K562 (cell line): ENCODE data around the gene MRPS31. TPM values are rescaled to one million over a fixed set of nuclear protein-coding genes. Genes with fewer than 3 reads are reported as not detected.
A peak's percentile ranks its signal among the peaks of the same experiment; 100 is the strongest.

Source experiments
- ATAC-seq: fragments of 200-7000 bp; cut with Tn5 transposase; 3 replicates; pipeline ENCODE4 v1.9.1; 2020; ENCODE audit warnings: moderate library complexity
- BruUV-seq: library from RNA; stranded (reverse); fragments of 400-500 nt; replicated peaks from 2 replicates; lab custom pipeline; 2021; lab: Mats Ljungman, UMichigan
- CTCF ChIA-PET: fragments of 300-600 bp; formaldehyde crosslinking; extraction: SDS; loops from one replicate; lab custom pipeline; 2021; ENCODE audit warnings: low intra/inter-chr PET ratio; lab: Yijun Ruan, JAX
- POLR2A ChIA-PET: fragments of 300-600, 350-650 bp; sonication (Branson Sonifier 250); formaldehyde crosslinking; extraction: SDS; loops from one replicate; lab custom pipeline; 2021; ENCODE audit warnings: antibody characterized with exemption, inconsistent platforms; lab: Yijun Ruan, JAX
- DNase-seq, 4 experiments: peaks; one replicate each; pipeline versions ENCODE4 v3.0.0 to v3.0.0-alpha.2; 2011 to 2018; ENCODE audit warnings: low spot score in 3 of 4, mixed read lengths in 3 of 4; ENCODE audit errors: extremely low read depth in 1 of 4
- FAIRE-seq: peaks from 2 replicates; lab custom pipeline; 2011; peaks lifted over from hg19 to GRCh38; lab: Jason Lieb, UNC
- H2AFZ ChIP-seq: 2 replicates; pipeline ENCODE4 v1.6.0; 2011; ENCODE audit warnings: low read depth, low read length, control low read depth, inconsistent platforms
- H3K27ac ChIP-seq: fragments of 200-600 bp; 3 replicates; pipeline ENCODE4 v1.8.0; 2011; ENCODE audit warnings: low read depth, mild to moderate bottlenecking, control low read depth, inconsistent platforms, low read length, moderate library complexity, mixed read lengths; ENCODE audit errors: extremely low read depth
- H3K27me3 ChIP-seq, 2 experiments: fragments of 300-600 bp in 1 of 2; 2 replicates in 1 of 2; 3 replicates in 1 of 2; pipeline versions ENCODE4 v1.6.0 to v1.8.0; 2011; ENCODE audit warnings: inconsistent platforms in 2 of 2, low read length in 2 of 2, mild to moderate bottlenecking in 1 of 2, mixed read lengths in 1 of 2, moderate library complexity in 1 of 2; ENCODE audit not compliant: control insufficient read depth in 2 of 2, insufficient read depth in 2 of 2
- H3K36me3 ChIP-seq: fragments of 300-600 bp; 3 replicates; pipeline ENCODE4 v1.8.0; 2011; ENCODE audit warnings: mild to moderate bottlenecking, low read length, inconsistent platforms; ENCODE audit not compliant: control insufficient read depth, insufficient read depth
- H3K4me1 ChIP-seq, 2 experiments: fragments of 200-600 bp in 1 of 2; replicated peaks in 1 of 2; 2 replicates in 1 of 2; 3 replicates in 1 of 2; pipeline versions ENCODE4 v1.5.1 to v1.8.0; 2011; ENCODE audit warnings: inconsistent platforms in 2 of 2, low read length in 2 of 2, mild to moderate bottlenecking in 1 of 2, mixed read lengths in 1 of 2, moderate library complexity in 1 of 2; ENCODE audit not compliant: control insufficient read depth in 2 of 2, insufficient read depth in 2 of 2
- H3K4me2 ChIP-seq: 2 replicates; pipeline ENCODE4 v1.6.1; 2011; ENCODE audit warnings: low read length, control low read depth, inconsistent platforms, mixed read lengths; ENCODE audit not compliant: insufficient read depth
- H3K4me3 ChIP-seq: fragments of 200-600 bp; sonication (generic), shearing (Covaris generic); 2 replicates; pipeline ENCODE4 v1.5.1; 2016; ENCODE audit warnings: control low read depth, inconsistent platforms
- H3K79me2 ChIP-seq: fragments of 200-600 bp; 3 replicates; pipeline ENCODE4 v1.8.0; 2011; ENCODE audit warnings: low read length, inconsistent platforms; ENCODE audit not compliant: control insufficient read depth, insufficient read depth
- H3K9ac ChIP-seq, 2 experiments: 2 replicates each; pipeline versions ENCODE4 v1.6.0 to v1.6.1; 2011; ENCODE audit warnings: low read depth in 2 of 2, low read length in 2 of 2, control low read depth in 1 of 2, inconsistent platforms in 1 of 2, mild to moderate bottlenecking in 1 of 2, mixed read lengths in 1 of 2; ENCODE audit not compliant: insufficient read depth in 1 of 2
- H3K9me1 ChIP-seq: one replicate; pipeline ENCODE4 v1.6.0; 2011; ENCODE audit warnings: inconsistent platforms, mild to moderate bottlenecking, low read length, moderate library complexity; ENCODE audit not compliant: control insufficient read depth, insufficient read depth
- H3K9me3 ChIP-seq: replicated peaks from 2 replicates; pipeline ENCODE4 v1.5.1; 2011; ENCODE audit warnings: low read depth, low read length, inconsistent platforms; ENCODE audit not compliant: control insufficient read depth, insufficient read depth
- H4K20me1 ChIP-seq: replicated peaks from 2 replicates; pipeline ENCODE4 v1.6.1; 2011; ENCODE audit warnings: low read length, inconsistent platforms, mixed read lengths; ENCODE audit not compliant: control insufficient read depth, insufficient read depth
- ARNT ChIP-seq, 2 experiments: fragments of 450-650 bp; IDR thresholded peaks; 2 replicates each; pipeline ENCODE4 v1.6.1; 2016; ENCODE audit warnings: mild to moderate bottlenecking in 1 of 2
- CBX3 ChIP-seq, 2 experiments: IDR thresholded peaks; 1 replicate in 1 of 2; 2 replicates in 1 of 2; pipeline ENCODE4 v1.6.1; 2012; ENCODE audit warnings: inconsistent platforms in 2 of 2, low read length in 2 of 2, borderline replicate concordance in 1 of 2, control low read depth in 1 of 2
- EHMT2 ChIP-seq: fragments of 450-650 bp; IDR thresholded peaks from 2 replicates; pipeline ENCODE4 v1.6.1; 2018; ENCODE audit warnings: antibody characterized with exemption
- GATAD2B ChIP-seq: fragments of 450-650 bp; IDR thresholded peaks from 2 replicates; pipeline ENCODE4 v1.6.1; 2017; ENCODE audit warnings: mild to moderate bottlenecking, borderline replicate concordance
- NCOA1 ChIP-seq: fragments of 450-650 bp; IDR thresholded peaks from 2 replicates; pipeline ENCODE4 v1.6.1; 2016; ENCODE audit warnings: low read depth
- NFRKB ChIP-seq: fragments of 450-650 bp; IDR thresholded peaks from 2 replicates; pipeline ENCODE4 v1.6.1; 2016; ENCODE audit warnings: low read depth
- RAD51 ChIP-seq: fragments of 450-650 bp; IDR thresholded peaks from 2 replicates; pipeline ENCODE4 v1.7.1; 2016; ENCODE audit warnings: low read depth, mild to moderate bottlenecking, borderline replicate concordance
- RBM34 ChIP-seq: fragments of 200-400 bp; formaldehyde crosslinking; IDR thresholded peaks from 2 replicates; pipeline ENCODE4 v1.6.1; 2018; ENCODE audit warnings: low read length, borderline replicate concordance; ENCODE audit not compliant: insufficient read depth
- RHOXF2B ChIP-seq: fragments of 250-450 bp; sonication (Bioruptor Pico); conservative IDR thresholded peaks from 2 replicates; pipeline ENCODE4 v1.5.1; 2021
- ZNF232 ChIP-seq: sonication (generic); formaldehyde crosslinking; IDR thresholded peaks from 2 replicates; pipeline ENCODE4 v1.8.0; 2022; ENCODE audit warnings: mild to moderate bottlenecking, missing genetic modification reagents
- ZNF507 ChIP-seq: conservative IDR thresholded peaks from 2 replicates; pipeline ENCODE4 v1.6.1; 2017; ENCODE audit warnings: missing genetic modification characterization, missing compliant biosample characterization
- ZNF699 ChIP-seq: fragments of 250-450 bp; sonication (Bioruptor Pico); IDR thresholded peaks from 2 replicates; pipeline ENCODE4 v1.8.0; 2021; ENCODE audit warnings: mild to moderate bottlenecking, moderate library complexity; ENCODE audit not compliant: insufficient replicate concordance
- WGBS: fragments of 100-300 bp; shearing (Covaris generic); methylation state at CpG from one replicate; pipeline ENCODE4 v1.1.6; 2016; ENCODE audit warnings: low coverage, mixed read lengths; ENCODE audit not compliant: insufficient coverage; ENCODE audit errors: missing lambda C conversion rate; 5-methylcytosine and 5-hydroxymethylcytosine counted together
- in situ Hi-C: fragments of 300-500 bp; cut with MboI; formaldehyde crosslinking; loops from 4 replicates; pipeline ENCODE4 v1.15.0; 2018; ENCODE audit warnings: inconsistent platforms, mixed read lengths
- intact Hi-C: fragments of 100-400 bp; cut with micrococcal nuclease; formaldehyde crosslinking; loops from 2 replicates; pipeline ENCODE4 v1.14.2; 2022
- polyA plus RNA-seq, 8 experiments: library from polyadenylated mRNA; depleted of rRNA in 4 of 8; stranded (reverse) in 5 of 8; unstranded in 3 of 8; fragments of >200 nt; fragmentation: Nextera tagmentation in 2 of 8; fragmentation: Illumina TruSeq in 1 of 8; extraction: Ambion mirVana in 2 of 8; extraction: Trizol in 1 of 8; gene quantifications; 2 replicates each; pipeline versions ENCODE4 v1.2.1 to v1.2.3, GENCODE V29; 2011 to 2014; ENCODE audit warnings: inconsistent platforms in 1 of 8, missing spikeins in 1 of 8
- total RNA-seq, 7 experiments: library from RNA; depleted of rRNA in 6 of 7; stranded (reverse); fragments of >200 nt in 6 of 7; fragmentation: Illumina TruSeq in 2 of 7; extraction: Trizol in 2 of 7; gene quantifications; 2 replicates each; pipeline versions ENCODE4 v1.2.1 to v1.2.3, GENCODE V29; 2011 to 2021; ENCODE audit warnings: low replicate concordance in 1 of 7
- TF ChIP-seq, protein P1 (sequence below), 3 experiments: IDR thresholded peaks in 2 of 3; conservative IDR thresholded peaks in 1 of 3; 2 replicates each; pipeline ENCODE4 v1.5.1; 2011 to 2012; ENCODE audit warnings: low read length in 3 of 3, mild to moderate bottlenecking in 3 of 3, control low read depth in 2 of 3, improper control_type of control experiment in 1 of 3, inconsistent platforms in 1 of 3, low read depth in 1 of 3, mixed read lengths in 1 of 3, moderate library complexity in 1 of 3; ENCODE audit not compliant: insufficient read depth in 2 of 3

The MRPS31 gene
- total and polyA plus RNA-seq, 9 of the 15 experiments (the other 6 are each of a cell fraction or from before 2014, with no cell fraction given): 20.3 to 57.8 (median 37.1) TPM

GRCh38 chr13:40688781-40689180 lies 82.2 kb downstream of the MRPS31 start:
- Histone ChIP-seq H3K9ac (no peak overlapping the region), H2AFZ (no peak overlapping the region), H3K36me3 (no peaks in the 10 kb centered on the region), H4K20me1 (no peaks in the 10 kb centered on the region), H3K27ac (no peak overlapping the region)
- in situ Hi-C loops (loop anchor here (25.0 kb wide), 2 partner anchors 626 to 1701 kb away; partner anchors contain the start of gene STOML3), intact Hi-C loops (loop anchor here (10.0 kb wide), 2 partner anchors 744 to 1004 kb away; no protein-coding TSS in a partner anchor)
- no peak for FAIRE-seq
- 0% methylated on average over 3 of the region's 3 CpGs for WGBS
- no peak for TF ChIP-seq ARNT (IDR thresholded peaks at IDR 0.05)
- TF ChIP-seq ZNF507 (tag): no peak
- TF ChIP-seq, all 486 proteins: peak for 0
- Histone ChIP-seq H3K4me3 (no peak overlapping the region), H3K27me3 (peaks cover 3 to 12% of the 10 kb centered on the region in 2 experiments; a peak in 3 of 5 replicates), H3K4me1 (no peaks in the 10 kb centered on the region), H3K4me2 (no peak overlapping the region), H3K9me1 (no peaks in the 10 kb centered on the region), H3K9me3 (no peaks in the 10 kb centered on the region), H3K79me2 (no peaks in the 10 kb centered on the region)
- DNase-seq (no peak), ATAC-seq (no peak)
- ChIA-PET CTCF (no interaction called here), POLR2A (no interaction called here)
- no TSS peak for BruUV-seq

DNA sequence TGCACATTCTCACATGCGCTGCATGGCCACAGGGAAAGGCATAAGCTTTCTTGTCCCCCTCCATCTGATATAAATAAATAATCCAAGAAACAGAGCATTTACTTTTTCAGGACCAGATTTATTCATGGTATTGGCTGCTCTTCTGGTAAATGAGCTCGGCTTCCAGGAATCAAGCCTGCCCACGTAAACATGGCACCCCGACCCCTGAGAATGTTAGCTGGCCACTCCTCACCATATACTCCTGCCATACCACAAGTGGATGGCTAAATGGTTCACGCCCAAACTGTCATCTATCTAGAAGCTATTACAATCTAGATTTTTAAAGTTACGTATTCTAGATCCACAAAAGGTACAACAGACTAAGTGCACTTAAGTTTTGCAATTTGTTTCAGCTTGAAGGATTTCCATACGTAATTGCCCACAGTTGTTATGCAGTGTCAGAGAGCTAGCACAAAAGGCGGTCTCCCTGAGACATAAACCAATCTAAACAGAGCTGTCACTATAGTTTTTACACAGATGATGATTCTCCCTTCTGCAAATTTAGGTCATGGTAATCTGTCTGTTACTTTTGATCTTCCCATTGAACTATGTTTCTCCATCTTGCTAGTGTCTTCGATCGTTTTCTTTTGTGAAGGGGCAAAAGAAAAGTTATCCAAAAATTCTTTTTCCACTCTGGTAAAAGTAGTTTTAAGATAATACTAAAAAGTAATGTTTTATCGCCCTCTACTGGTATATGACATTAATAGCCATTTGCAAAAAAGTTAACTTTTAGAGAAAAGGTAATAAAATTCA lies 88.3 kb downstream of the MRPS31 start:
- in situ Hi-C loops: loop anchor here (25.0 kb wide), 2 partner anchors 620 to 1695 kb away; partner anchors contain the start of gene STOML3
- Histone ChIP-seq H3K4me3 (no peak overlapping the region), H4K20me1 (peaks cover 6% of the 10 kb centered on the region; the same call in 1 of the 2 replicates), H3K27me3 (peaks cover 3 to 4% of the 10 kb centered on the region in 2 experiments; a peak in 3 of 5 replicates), H3K9me1 (no peaks in the 10 kb centered on the region), H2AFZ (no peak overlapping the region), H3K4me1 (peaks cover 0 to 7% of the 10 kb centered on the region in 2 experiments; a peak in 2 of 5 replicates), H3K27ac (no peak overlapping the region), H3K79me2 (no peaks in the 10 kb centered on the region), H3K9me3 (no peaks in the 10 kb centered on the region), H3K4me2 (no peak overlapping the region), H3K36me3 (no peaks in the 10 kb centered on the region), H3K9ac (no peak overlapping the region)
- DNase-seq: no peak
- BruUV-seq: no TSS peak
- FAIRE-seq: no peak
- ChIA-PET CTCF (interaction anchor here (0.6 to 1.3 kb wide), 4 partner anchors 39 to 740 kb away, joined by 3 to 10 read pairs (median 6); no protein-coding TSS in a partner anchor), POLR2A (no interaction called here)
- ATAC-seq: no peak
- 18% methylated on average over 10 of the region's 11 CpGs for WGBS
- intact Hi-C loops: loop anchor here (2.0 to 10.0 kb wide), 3 partner anchors 614 to 998 kb away; no protein-coding TSS in a partner anchor
- no peak for TF ChIP-seq RBM34
- no peak for TF ChIP-seq ZNF699 (CRISPR knock-in tag)
- TF ChIP-seq NFRKB: no peak
- TF ChIP-seq, protein P1, sequence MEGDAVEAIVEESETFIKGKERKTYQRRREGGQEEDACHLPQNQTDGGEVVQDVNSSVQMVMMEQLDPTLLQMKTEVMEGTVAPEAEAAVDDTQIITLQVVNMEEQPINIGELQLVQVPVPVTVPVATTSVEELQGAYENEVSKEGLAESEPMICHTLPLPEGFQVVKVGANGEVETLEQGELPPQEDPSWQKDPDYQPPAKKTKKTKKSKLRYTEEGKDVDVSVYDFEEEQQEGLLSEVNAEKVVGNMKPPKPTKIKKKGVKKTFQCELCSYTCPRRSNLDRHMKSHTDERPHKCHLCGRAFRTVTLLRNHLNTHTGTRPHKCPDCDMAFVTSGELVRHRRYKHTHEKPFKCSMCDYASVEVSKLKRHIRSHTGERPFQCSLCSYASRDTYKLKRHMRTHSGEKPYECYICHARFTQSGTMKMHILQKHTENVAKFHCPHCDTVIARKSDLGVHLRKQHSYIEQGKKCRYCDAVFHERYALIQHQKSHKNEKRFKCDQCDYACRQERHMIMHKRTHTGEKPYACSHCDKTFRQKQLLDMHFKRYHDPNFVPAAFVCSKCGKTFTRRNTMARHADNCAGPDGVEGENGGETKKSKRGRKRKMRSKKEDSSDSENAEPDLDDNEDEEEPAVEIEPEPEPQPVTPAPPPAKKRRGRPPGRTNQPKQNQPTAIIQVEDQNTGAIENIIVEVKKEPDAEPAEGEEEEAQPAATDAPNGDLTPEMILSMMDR (IDR thresholded peaks at IDR 0.05 in 2 of 3, conservative IDR thresholded peaks at IDR 0.05 in 1 of 3; ENCODE audit: insufficient read depth in 2 of 3, low read depth in 1 of 3, low read length in 3 of 3): peak in 1 of 3 experiments; percentile 57; a peak in 2 of 6 replicates
- no peak for TF ChIP-seq NCOA1
- TF ChIP-seq RHOXF2B (CRISPR knock-in tag): no peak
- TF ChIP-seq RAD51: no peak
- TF ChIP-seq CBX3 (IDR thresholded peaks at IDR 0.05; ENCODE audit: borderline replicate concordance in 1 of 2, low read length in 2 of 2): no peak
- no peak for TF ChIP-seq ZNF232 (CRISPR knock-in tag)
- TF ChIP-seq GATAD2B: no peak
- no peak for TF ChIP-seq EHMT2
